ENCODE data around the gene MRS2.

MRS2 gene

GRCh38 chr6:24419526-24419925 is 16.8 kb downstream of the MRS2 start:
- Mint-ChIP-seq H3K27me3 (no peaks in the 10 kb centered on the region), H3K4me3 (no peak overlapping the region), H3K4me1 (no peaks in the 10 kb centered on the region), H3K27ac (ENCODE audit: low read depth) (no peak overlapping the region), H3K9me3 (no peaks in the 10 kb centered on the region), H3K36me3 (ENCODE audit: insufficient read depth) (peaks cover 52% of the 10 kb centered on the region)
- ATAC-seq (replicated peaks; ENCODE audit: extremely low read depth, poor library complexity, severe bottlenecking) (no peak), DNase-seq (ENCODE audit: low spot score in 2 of 2) (no peak)

- Mint-ChIP-seq H3K36me3 (ENCODE audit: insufficient read depth) (peaks cover 33% of the 10 kb centered on the region), H3K27ac (ENCODE audit: low read depth) (no peak overlapping the region), H3K4me1 (no peaks in the 10 kb centered on the region), H3K4me3 (no peak overlapping the region), H3K9me3 (no peaks in the 10 kb centered on the region), H3K27me3 (no peaks in the 10 kb centered on the region)
- no peak for ATAC-seq (replicated peaks; ENCODE audit: extremely low read depth, poor library complexity, severe bottlenecking)
- no peak for DNase-seq (ENCODE audit: low spot score in 2 of 2)
These were observed 22.4 kb downstream of the MRS2 start for GRCh38 chr6:24425091-24425490.

DNA sequence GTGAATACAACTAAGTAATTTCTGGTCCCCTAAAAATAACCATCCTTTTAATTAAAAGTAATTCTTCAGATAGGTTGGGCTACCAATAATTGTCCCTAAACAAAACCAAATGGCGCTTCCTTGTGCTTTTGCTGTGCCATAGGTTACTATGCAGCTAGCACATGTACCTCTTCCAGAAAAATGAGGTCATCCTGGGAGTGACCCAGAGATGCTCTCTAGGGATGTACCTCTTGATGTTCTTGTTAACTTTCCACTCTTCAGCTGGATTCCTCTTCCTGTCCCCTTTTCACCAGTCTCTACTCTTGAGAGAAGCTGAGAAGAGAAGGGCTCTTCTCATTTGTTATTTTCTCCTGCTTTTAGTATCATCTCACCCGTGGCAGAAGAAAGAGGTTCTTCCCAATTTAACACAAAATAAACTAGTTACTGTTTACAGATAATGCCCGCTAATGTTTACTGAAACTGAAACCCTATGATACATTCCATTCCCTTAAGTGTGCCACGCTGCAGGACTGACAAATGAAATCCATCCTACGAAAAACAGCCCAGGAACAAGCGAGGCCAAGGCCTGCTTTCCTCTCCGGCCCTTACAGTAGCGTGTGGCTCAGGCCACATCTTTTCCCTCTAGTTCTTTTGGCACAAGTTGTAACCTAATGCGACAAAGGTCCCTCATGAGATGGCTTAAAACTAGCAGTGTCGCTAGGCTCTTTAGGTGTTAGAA is 24.2 kb downstream of the MRS2 start:
- no peak for ATAC-seq (replicated peaks; ENCODE audit: extremely low read depth, poor library complexity, severe bottlenecking)
- H3K36me3 Mint-ChIP-seq (ENCODE audit: insufficient read depth) = peaks cover 21% of the 10 kb centered on the region
- H3K4me3 Mint-ChIP-seq = no peak overlapping the region
- peak overlapping the region; percentile 27 for H3K27ac Mint-ChIP-seq (ENCODE audit: low read depth)
- H3K4me1 Mint-ChIP-seq = no peaks in the 10 kb centered on the region
- no peak for DNase-seq (ENCODE audit: low spot score in 2 of 2)
- no peaks in the 10 kb centered on the region for H3K9me3 Mint-ChIP-seq
- H3K27me3 Mint-ChIP-seq = no peaks in the 10 kb centered on the region

DNA sequence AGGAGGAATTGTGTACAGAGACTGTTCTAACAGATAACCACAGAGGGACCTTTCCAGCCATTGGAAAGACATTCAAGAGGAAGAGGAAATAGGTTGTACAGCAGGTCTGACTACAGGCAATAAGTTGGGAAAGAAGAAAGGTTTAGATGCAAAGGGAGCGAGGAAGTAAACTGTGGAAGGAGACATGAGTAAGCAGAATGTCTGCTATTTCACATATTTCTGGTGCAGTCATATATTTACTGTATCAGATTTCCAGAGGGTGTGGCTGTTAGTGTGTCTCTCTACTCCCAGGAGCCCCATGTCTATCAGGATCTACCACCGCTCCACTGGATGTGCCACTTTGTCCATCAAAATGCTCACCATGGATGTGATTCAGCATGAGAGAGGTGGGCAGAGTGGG is 25.9 kb downstream of the MRS2 start:
- Mint-ChIP-seq H3K27me3 (no peaks in the 10 kb centered on the region), H3K4me1 (no peaks in the 10 kb centered on the region), H3K4me3 (no peak overlapping the region), H3K36me3 (ENCODE audit: insufficient read depth) (peaks cover 16% of the 10 kb centered on the region), H3K9me3 (no peaks in the 10 kb centered on the region), H3K27ac (ENCODE audit: low read depth) (no peak overlapping the region)
- no peak for DNase-seq (ENCODE audit: low spot score in 2 of 2)
- ATAC-seq (replicated peaks; ENCODE audit: extremely low read depth, poor library complexity, severe bottlenecking) = no peak

DNA sequence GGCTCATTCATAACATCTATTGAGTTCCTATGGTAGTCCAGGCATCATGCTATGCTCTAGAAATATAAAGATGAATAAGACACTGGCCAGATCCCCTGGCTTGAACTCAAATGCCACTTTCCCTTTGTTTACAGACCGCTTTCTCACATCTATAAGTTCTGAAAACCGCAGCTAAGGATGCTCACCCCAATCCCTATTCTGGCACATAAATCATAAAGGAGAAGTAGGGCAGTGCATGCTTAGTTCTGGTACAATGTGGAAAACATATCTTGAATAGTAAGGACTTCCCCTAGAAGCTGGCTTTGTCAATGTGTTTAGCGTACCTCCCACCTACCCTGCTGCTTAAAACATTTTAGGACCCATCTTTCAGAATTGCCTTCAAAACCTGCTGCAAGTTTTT is 26.4 kb downstream of the MRS2 start:
- no peaks in the 10 kb centered on the region for H3K27me3 Mint-ChIP-seq
- H3K36me3 Mint-ChIP-seq (ENCODE audit: insufficient read depth) = peaks cover 14% of the 10 kb centered on the region
- no peak for DNase-seq (ENCODE audit: low spot score in 2 of 2)
- ATAC-seq (replicated peaks; ENCODE audit: extremely low read depth, poor library complexity, severe bottlenecking) = no peak
- H3K4me1 Mint-ChIP-seq = no peaks in the 10 kb centered on the region
- no peaks in the 10 kb centered on the region for H3K9me3 Mint-ChIP-seq
- no peak overlapping the region for H3K27ac Mint-ChIP-seq (ENCODE audit: low read depth)
- H3K4me3 Mint-ChIP-seq = no peak overlapping the region

DNA sequence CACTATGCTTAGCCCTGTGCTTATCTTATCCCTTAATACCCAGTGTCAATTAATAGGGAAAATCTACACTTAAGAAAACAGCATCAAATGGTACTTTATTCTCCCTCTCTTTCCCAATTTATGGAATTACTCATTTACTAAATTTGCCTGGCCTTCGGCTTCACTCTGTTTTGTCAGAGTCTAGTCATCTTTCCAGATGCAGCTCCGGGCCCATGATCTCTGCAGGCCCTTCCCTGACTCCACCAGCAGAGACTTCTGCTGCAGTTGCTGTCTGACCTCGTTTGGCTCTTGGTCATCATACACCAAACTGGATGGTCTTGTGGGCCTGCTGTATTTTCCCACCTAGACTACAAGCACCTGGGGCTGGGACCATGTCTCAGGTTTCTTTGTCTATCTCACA is 27.4 kb downstream of the MRS2 start:
- ATAC-seq (replicated peaks; ENCODE audit: extremely low read depth, poor library complexity, severe bottlenecking) (no peak), DNase-seq (ENCODE audit: low spot score in 2 of 2) (no peak)
- Mint-ChIP-seq H3K27ac (ENCODE audit: low read depth) (no peak overlapping the region), H3K9me3 (no peaks in the 10 kb centered on the region), H3K4me1 (no peaks in the 10 kb centered on the region), H3K4me3 (no peak overlapping the region), H3K36me3 (ENCODE audit: insufficient read depth) (peaks cover 10% of the 10 kb centered on the region), H3K27me3 (no peaks in the 10 kb centered on the region)

GRCh38 chr6:24431045-24431451 is 28.3 kb downstream of the MRS2 start:
- ATAC-seq (replicated peaks; ENCODE audit: extremely low read depth, poor library complexity, severe bottlenecking) = no peak
- Mint-ChIP-seq H3K27me3 (no peaks in the 10 kb centered on the region), H3K4me3 (no peak overlapping the region), H3K4me1 (no peaks in the 10 kb centered on the region), H3K27ac (ENCODE audit: low read depth) (no peak overlapping the region), H3K9me3 (no peaks in the 10 kb centered on the region), H3K36me3 (ENCODE audit: insufficient read depth) (peaks cover 10% of the 10 kb centered on the region)
- no peak for DNase-seq (ENCODE audit: low spot score in 2 of 2)

GRCh38 chr6:24432611-24433010 is 29.9 kb downstream of the MRS2 start:
- ATAC-seq (replicated peaks; ENCODE audit: extremely low read depth, poor library complexity, severe bottlenecking) = no peak
- Mint-ChIP-seq H3K36me3 (ENCODE audit: insufficient read depth) (peaks cover 7% of the 10 kb centered on the region), H3K4me3 (no peak overlapping the region), H3K9me3 (no peaks in the 10 kb centered on the region), H3K27me3 (no peaks in the 10 kb centered on the region), H3K27ac (ENCODE audit: low read depth) (no peak overlapping the region), H3K4me1 (no peaks in the 10 kb centered on the region)
- DNase-seq (ENCODE audit: low spot score in 2 of 2) = no peak

DNA sequence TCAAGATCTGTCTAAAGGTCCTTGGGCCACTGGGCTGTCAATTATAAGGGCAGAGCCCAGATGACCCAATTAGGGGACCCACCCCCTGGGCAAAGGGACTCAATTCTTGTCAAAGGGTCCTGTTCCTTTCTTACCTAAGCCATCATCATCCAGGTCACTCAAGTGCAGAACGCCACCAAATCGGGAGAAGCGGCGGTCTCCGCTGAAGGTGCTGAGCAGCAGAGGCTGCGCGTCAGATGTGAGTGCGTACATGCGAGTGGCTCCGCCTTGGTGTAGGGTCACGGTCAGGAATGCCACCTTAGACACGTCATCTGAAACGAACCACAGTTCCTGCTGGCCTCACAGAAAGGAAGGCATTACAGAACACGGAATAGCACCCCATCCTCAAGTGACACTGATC is 34.2 kb downstream of the MRS2 start:
- H3K27me3 Mint-ChIP-seq = no peaks in the 10 kb centered on the region
- DNase-seq (ENCODE audit: low spot score in 2 of 2) (no peak), ATAC-seq (replicated peaks; ENCODE audit: extremely low read depth, poor library complexity, severe bottlenecking) (no peak)
- H3K9me3 Mint-ChIP-seq = no peaks in the 10 kb centered on the region
- H3K4me1 Mint-ChIP-seq = no peaks in the 10 kb centered on the region
- H3K4me3 Mint-ChIP-seq = no peak overlapping the region
- H3K27ac Mint-ChIP-seq (ENCODE audit: low read depth) = no peak overlapping the region
- peaks cover 3% of the 10 kb centered on the region for H3K36me3 Mint-ChIP-seq (ENCODE audit: insufficient read depth)

- Mint-ChIP-seq H3K4me3 (no peak overlapping the region), H3K9me3 (no peaks in the 10 kb centered on the region), H3K36me3 (ENCODE audit: insufficient read depth) (no peaks in the 10 kb centered on the region), H3K27ac (ENCODE audit: low read depth) (no peak overlapping the region), H3K4me1 (no peaks in the 10 kb centered on the region), H3K27me3 (no peaks in the 10 kb centered on the region)
- DNase-seq (ENCODE audit: low spot score in 2 of 2) (no peak), ATAC-seq (replicated peaks; ENCODE audit: extremely low read depth, poor library complexity, severe bottlenecking) (no peak)
These were observed 37.3 kb downstream of the MRS2 start for GRCh38 chr6:24439858-24440539.

GRCh38 chr6:24440897-24441598 is 38.3 kb downstream of the MRS2 start:
- no peaks in the 10 kb centered on the region for H3K4me1 Mint-ChIP-seq
- no peak for DNase-seq (ENCODE audit: low spot score in 2 of 2)

GRCh38 chr6:24441599-24441904 is 38.8 kb downstream of the MRS2 start:
- Mint-ChIP-seq H3K9me3 (no peaks in the 10 kb centered on the region), H3K36me3 (ENCODE audit: insufficient read depth) (no peaks in the 10 kb centered on the region), H3K27ac (ENCODE audit: low read depth) (no peak overlapping the region), H3K27me3 (no peaks in the 10 kb centered on the region), H3K4me1 (no peaks in the 10 kb centered on the region), H3K4me3 (no peak overlapping the region)
- ATAC-seq (replicated peaks; ENCODE audit: extremely low read depth, poor library complexity, severe bottlenecking) (no peak), DNase-seq (ENCODE audit: low spot score in 2 of 2) (no peak)

More at GRCh38 chr6:24440897-24441598, 38.3 kb downstream of the MRS2 start:
- no peaks in the 10 kb centered on the region for H3K9me3 Mint-ChIP-seq
- ATAC-seq (replicated peaks; ENCODE audit: extremely low read depth, poor library complexity, severe bottlenecking) = no peak
- H3K27ac Mint-ChIP-seq (ENCODE audit: low read depth) = no peak overlapping the region
- no peak overlapping the region for H3K4me3 Mint-ChIP-seq
- no peaks in the 10 kb centered on the region for H3K36me3 Mint-ChIP-seq (ENCODE audit: insufficient read depth)
- H3K27me3 Mint-ChIP-seq = no peaks in the 10 kb centered on the region

- Mint-ChIP-seq H3K27me3 (no peaks in the 10 kb centered on the region), H3K9me3 (no peaks in the 10 kb centered on the region), H3K4me3 (no peak overlapping the region), H3K4me1 (no peaks in the 10 kb centered on the region), H3K27ac (ENCODE audit: low read depth) (no peak overlapping the region), H3K36me3 (ENCODE audit: insufficient read depth) (no peaks in the 10 kb centered on the region)
- DNase-seq (ENCODE audit: low spot score in 2 of 2) = no peak
- ATAC-seq (replicated peaks; ENCODE audit: extremely low read depth, poor library complexity, severe bottlenecking) = no peak
These were observed 41.9 kb downstream of the MRS2 start for GRCh38 chr6:24444588-24444987.
